Measurements from ENCODE around the gene ANKS1B.

GRCh38 chr12:99043319-99043914, 941.3 kb downstream of the ANKS1B start:
- TF ChIP-seq POLR2A (IDR thresholded peaks at IDR 0.05; ENCODE audit: borderline replicate concordance, extremely low read depth, insufficient read depth, insufficient read length) (no peak), CTCF (IDR thresholded peaks at IDR 0.05 in 2 of 3, conservative IDR thresholded peaks at IDR 0.05 in 1 of 3; ENCODE audit: borderline replicate concordance in 1 of 3, insufficient read depth in 1 of 3, low read depth in 2 of 3, low read length in 2 of 3) (peak; percentile 68 to 90 (median 89); a peak in 5 of 6 replicates), EGR1 (IDR thresholded peaks at IDR 0.05; ENCODE audit: low read depth) (no peak), MAX (IDR thresholded peaks at IDR 0.05) (no peak)

All from HCT116 (cell line).